HG03442 (cell line): Measurements from ENCODE around the gene ATP2A2.

Source experiments
- ATAC-seq: cut with Tn5 transposase; IDR thresholded peaks from one replicate; pipeline ENCODE4 v1.9.1; 2021; ENCODE audit warnings: mild to moderate bottlenecking, moderate library complexity; ENCODE audit not compliant: unreplicated experiment

The ATP2A2 gene

DNA sequence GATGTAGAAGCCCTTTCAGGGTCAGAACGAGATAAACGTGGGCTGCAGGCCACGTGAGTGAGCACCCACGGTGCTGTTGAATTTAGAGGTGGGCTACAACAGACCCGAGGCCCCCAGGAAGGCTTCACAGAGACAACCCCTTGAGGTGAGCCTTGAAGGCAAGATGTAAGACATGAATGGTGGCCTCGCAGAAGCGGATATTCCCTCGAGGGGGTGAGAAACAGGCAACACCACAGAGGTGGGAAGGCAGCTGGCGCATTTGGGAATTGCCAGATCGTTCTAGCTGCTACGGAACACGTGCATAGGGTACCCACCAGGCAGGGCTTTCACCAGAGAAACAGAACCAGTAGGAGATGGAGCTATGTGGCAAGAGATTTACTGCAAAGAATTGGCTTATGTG lies 22.6 kb upstream of the ATP2A2 start:
- ATAC-seq, result no peak

DNA sequence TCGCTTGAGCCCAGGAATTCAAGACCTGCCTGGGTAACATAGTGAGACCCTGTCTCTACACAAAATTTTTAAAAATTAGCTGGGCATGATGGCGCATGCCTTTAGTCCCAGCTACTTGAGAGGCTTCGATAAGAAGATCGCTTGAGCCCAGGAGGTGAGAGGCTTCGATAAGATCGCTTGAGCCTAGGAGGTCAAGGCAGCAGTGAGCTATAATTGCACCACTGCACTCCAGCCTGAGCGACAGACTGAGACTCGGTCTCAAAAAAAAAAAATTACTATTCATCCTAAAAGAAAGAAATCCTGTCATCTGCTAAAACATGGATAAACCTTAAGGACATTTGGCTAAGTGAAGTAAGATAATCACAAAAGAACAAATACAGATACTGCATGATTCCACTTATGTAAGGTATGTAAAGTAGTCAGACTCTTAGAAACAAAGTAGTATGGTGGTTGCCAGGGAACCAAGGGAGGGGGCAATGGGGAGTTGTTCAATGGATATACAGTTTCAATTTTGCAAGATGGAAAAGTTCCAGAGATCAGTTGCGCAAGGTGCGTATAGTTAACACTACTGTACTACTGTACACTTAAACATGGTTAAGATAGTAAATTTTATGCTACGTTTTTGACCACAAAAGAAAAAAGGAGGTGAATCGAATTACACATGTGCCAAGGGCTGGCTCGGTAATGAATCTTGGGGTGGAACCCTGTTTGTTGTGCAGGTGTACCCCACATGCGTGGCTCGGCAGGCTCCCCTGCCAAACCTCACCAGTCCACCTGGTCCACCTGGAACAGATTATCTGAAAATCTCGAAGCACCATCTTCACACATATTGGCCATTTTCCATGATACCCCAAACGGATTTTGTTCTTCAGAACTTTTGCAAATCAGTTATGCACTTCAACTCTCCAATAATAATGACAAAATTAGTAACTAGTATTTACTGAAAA lies 18.3 kb upstream of the ATP2A2 start:
- ATAC-seq, result no peak

DNA sequence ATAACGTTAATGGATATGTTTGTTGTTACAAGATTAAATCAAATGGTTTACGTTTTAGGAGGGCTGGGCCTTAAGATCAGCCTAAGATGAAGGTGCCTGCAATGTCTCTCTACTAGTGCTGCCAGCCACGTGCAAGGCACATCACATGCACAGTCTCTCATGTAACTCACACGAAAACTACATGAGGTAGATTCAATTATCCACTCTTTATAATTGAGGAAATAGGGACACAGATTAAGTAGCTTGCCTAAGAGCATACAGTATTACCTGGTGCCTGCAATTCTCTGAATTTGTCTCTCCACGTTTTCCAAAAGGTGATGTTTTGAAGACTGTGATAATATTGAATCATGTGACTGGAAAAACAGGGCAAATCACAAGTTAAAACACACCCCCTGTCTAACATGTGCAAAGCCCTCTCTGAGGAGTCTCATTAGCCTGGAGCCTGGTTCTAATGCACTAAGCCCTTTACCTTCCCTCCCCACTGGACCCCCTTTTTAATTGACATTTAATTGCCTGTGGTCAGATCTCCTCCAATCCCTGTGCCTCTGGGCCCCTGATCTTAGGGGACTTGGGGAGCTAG lies 14.6 kb upstream of the ATP2A2 start:
- no peak for ATAC-seq

DNA sequence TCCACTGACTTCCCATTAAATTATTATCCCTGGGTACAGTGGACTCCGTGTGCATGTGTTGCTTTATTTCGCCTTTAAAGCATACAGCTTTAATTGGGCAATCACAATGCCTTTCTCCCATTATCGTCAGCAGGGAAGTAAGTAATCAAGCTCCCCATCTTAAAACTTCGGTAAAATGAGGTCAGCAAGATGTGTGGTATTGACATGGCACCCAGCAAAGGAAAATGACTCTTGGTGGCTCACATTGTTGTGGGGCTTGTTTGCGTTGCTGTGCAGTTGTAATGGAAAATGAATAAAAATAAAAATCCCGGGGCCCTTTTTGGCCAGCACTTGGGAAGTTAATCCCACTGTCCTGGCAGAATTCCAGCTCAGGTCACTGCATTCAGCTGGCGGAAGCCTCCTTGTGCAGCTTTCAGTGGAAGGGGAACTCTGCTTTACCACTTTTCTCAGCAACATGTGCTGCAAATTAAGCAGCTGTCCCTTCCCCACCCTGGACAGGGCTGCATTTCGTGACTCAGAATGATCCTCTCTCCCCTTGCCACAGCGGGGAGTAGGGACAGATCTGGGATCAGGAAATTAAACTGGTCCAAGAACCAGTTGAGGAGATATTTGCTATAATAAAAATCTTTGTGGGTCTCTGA lies 13.9 kb upstream of the ATP2A2 start:
- ATAC-seq, result no peak

DNA sequence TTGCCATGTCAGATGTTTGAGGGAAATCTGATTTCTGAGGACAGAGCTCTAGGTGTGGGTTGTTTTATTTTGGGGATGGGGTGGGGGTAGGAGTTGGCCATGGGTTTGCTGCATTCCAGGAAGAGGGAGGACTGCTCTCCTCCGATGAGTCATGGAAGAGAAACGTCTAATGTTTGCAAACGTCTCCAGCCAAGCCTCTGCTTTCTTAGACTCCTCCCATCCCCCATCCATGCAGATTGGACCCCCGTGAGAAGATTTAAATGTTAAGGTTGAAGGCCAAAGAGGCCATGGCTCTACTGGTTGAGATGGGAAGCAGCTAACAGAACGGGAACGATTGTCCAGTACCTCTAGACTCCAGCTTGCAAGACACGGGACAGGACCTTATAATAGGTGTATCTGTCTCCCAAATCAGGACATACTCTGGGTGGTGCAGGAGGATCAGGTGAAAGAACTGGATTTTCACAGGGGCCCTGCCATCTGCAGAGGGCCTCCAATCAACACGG lies 11.4 kb upstream of the ATP2A2 start:
- no peak for ATAC-seq

DNA sequence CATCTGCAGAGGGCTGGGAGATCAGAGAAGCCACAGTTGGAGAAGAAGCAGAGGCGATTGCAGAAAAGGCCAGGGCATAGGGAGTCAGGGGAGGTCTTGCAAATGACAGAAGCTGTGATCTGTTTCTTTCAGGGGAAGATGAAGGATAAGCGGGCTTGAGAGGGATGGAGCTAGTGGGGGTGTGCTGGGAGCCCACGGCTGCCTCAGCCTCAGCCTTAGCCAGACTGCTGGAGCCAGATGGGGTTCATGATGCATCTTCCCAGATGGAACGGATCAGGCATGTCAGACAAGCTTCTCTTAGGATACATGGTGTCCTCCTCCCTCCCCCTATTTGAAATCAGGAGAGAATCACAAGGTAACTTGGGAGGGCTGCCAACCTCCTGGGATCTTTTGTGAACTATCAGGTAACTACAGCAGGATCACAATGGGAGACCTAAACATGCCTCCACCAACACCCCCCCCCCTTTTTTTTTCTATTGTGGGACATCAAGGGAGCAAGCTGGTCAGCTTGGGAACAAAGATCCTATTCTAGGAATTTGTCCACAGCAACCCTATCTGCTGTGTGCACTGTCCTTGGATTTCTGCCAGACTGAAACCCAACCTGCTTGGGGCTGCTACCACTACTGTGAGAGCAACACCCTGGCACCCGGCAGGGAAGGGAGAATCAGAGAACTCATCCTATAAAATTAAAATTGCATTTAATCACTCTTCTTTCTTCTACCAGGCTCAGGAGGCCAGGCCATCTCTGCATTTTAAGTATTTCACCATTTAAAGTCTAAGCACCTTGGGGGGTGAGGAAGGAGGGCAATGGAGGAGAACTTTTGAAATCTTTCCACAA lies 10.7 kb upstream of the ATP2A2 start:
- ATAC-seq, result no peak

DNA sequence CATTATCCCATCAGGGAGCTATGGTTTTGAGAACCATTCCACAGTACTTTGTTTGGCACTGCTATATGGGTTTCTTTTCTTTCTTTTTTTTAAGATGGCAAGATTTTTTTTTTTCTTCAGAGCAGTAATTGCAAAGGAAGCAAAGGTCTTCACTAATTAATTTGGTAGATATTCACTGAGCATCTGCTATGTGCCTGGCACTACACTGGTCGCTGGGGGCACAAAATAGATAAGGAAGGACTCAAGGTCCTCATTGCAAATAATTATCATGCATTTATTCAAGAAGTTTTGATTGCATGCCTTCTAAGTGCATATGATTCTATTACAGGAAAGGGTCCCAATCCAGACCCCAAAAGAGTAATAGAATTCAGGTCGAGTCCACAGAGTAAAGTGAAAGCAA lies 10.0 kb upstream of the ATP2A2 start:
- no peak for ATAC-seq

DNA sequence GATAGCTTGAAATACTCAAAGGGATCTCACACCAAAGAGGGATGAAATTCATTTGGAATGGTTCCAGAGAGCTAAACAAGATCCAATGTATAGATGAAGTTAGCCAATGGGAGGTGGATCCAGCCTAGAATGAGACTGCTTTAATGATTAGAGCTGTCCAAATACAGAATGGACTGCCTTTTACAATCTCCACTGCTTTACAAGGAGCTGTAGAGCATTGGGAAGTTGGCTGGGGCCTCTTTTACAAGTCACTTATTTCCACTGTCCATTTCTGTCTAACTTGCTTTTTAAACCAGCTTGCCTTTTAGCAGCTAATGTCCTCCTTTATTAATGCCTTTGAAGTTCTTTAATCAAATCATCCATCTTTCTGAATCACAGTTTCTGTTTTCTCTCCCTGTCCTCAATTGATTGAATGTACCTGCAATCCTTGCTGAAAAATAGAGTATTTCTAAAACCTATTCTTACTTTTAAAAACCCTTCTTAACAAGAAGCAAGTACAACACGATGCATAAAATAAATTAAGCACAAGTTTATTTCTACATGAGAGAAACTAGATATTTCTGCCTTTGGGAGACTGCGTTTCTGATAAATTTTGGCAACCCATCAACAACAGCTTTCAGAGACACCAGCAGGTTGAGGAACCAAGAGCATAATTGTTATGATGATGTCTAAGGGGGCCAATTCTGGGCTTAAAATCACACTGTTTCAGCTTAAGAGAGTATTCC lies 3.4 kb upstream of the ATP2A2 start:
- ATAC-seq, result no peak

DNA sequence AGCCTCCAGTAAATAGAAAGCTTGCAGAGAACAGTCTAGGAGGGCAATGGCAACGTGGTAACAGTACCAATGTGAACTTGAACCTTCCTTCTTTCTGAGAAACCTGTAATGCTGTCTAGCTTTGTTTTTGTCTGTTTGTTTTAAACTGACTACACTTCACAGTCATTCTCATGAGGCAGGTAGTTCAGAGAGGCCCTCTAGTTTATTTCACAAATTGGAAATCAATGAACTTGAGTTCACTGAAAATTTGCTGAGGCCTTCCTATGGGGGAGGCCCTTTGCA lies 2.9 kb upstream of the ATP2A2 start:
- ATAC-seq, result no peak

DNA sequence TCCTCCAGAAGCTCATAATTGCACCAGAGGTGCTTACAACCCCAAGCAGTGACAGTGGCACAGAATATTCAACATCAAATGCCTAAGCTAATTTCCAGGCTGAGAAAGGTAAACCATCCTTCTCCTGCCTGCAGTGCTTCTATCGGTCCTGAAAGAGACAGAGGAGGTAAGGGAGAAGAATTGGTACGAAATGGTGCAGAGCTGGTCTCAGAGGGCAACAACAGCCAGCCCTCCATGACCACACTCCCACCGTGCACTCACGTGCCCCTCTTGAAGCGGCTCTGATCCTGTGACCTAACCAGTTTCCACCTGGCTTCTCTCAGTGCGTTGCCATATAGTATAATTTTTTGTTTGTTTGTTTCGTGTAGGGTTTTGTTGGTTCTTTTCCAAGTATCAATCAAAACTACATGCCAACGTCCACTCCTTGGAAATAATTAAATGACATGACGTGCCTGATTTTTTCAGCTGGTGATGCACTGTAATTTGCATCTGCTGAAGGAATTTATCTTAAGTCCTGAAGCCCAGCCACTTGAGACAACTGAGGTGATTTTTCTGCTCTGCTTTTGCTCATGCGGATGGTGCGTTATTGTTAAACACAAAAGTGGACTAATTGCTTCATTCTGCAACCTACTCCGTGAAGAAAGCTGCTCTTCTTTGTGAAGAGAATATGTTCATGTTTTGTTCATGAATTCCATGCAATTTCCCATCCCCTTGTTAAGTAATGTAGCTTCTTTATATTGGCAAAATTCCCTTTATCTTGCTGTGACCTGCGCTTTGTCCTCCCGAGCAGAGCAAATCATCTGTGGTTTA lies 1.3 kb upstream of the ATP2A2 start:
- no peak for ATAC-seq

DNA sequence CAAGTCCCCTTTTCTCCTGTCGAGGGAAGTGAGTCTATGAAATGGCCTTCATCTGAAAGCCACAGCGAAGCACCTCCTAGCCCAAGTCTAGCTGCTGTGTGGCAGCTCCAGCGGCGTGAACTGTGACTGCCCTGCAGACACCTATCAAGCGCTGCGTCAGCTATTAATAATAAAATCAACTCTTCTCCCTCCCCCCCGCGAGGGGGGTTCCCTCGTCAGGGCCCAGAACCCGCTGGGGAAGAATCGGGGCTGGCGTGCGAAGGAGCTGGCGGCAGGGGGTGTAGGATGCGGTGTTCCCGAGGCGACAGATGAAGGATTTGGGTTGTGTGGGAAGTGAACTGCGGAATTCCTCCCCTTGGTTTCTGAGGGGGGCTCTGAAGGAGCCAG lies 662 bp upstream of the ATP2A2 start:
- peak; percentile 2 for ATAC-seq

DNA sequence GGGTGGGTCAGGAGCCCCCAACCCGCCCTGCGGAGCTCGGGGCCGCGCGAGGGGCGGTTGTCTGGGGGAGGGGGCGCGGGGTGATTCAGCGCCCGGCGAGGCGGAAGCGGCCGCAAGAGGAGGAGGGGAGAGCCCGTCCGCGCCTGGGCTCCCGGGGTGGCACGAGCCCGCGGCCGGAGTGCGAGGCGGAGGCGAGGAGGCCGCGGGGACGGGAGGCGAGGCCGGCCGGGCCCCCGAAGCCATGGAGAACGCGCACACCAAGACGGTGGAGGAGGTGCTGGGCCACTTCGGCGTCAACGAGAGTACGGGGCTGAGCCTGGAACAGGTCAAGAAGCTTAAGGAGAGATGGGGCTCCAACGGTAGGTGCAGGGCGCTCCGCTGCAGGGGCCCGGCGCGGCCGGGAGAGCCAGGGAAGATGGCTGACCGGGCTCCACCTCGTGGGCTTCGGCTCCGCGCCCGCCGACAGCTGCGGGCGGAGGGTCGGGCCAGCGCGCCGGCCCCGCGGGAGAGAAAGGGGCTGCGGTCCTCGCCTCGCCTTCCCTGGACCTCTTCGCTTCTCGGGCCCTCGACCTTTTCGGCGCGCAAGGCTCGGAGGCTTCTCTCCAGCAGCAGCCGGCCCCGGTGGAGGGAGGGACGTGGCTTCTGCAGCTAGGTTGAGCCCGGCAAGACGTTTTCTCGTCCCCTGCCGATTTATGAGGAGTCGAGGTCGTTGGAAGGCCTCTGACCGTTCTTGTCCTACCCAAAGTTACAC lies 677 bp downstream of the ATP2A2 start:
- ATAC-seq, result peak; percentile 28

DNA sequence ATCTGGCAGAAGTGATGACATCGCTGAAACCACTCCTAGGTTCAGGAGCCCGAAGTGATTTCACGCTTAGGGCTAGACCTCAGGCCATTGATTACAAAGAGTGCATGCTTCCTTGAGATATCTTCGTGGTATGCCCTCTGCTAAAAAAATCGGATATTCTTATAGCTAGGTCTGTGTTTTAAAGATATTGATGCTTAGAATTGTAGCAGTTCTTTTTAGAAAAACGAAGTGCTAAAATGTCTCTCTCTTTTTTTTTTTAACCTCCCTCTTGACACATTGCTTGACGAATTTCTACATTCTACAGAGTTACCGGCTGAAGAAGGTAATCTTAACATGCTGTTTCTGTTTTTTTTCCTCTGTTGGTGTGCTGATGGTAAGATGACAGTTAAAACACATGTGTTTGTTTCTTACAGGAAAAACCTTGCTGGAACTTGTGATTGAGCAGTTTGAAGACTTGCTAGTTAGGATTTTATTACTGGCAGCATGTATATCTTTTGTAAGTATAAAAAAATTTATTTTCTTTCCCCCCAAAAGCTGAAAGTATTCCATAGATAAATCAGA lies 1.3 kb downstream of the ATP2A2 start:
- ATAC-seq, result peak; percentile 9

DNA sequence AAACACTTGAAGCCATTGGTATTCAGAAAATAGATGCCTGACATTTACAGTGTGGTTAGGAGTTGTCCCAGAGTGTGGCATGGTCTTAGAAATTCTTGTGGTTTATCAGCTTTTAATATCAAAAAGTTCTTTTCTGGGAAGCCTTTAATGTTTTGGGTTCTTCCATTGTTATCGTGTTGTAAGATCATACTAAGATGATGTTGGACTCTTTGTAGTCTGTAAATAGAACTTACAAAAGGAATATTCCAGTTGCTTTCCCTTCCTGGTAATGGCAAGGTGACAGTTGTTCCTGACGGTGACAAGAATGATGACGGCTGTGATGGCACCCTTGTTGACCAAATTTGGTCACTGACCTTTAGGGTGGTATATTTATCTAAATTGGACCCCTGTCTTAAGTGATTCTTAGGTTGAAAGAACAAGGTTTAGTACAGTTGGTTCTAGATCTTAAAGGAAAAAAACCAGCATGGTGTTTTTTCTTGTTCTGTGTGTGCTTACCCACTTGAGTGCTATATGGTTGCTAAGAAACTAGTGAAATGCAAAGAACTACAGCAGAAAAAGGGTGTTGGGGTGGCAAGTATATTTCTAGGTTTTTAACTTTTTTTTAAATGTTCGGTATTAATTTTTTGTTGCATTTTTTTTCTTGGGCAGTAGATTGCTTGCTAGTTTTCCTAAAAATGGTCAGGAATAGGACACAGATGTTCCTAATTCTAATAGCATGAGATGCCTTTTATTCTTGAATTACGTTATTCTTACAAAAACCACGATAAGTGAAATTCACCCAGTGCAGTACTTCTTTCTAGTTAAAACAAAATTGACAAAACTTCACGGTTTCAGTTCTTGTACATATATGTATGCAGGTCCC lies 2.1 kb downstream of the ATP2A2 start:
- no peak for ATAC-seq

DNA sequence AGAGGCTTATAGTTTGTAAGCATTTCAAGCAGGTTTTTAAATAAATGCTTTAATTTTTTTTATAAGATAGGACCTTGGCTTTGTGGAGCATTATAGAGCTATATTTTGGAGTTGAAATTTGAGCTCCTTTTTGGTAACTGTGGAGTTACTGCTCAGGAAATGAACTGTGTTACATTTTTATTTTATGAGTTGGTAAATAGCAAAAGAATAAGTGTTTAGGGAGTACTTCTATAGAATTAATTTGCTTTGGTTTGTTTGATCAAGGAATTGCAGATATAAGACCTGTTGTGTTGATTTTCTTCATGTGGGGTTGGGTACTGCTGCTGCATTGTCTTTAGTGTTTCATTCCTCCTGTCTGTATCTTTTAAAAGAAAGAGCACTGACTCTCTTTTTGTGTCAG lies 3.5 kb downstream of the ATP2A2 start:
- ATAC-seq, result no peak

DNA sequence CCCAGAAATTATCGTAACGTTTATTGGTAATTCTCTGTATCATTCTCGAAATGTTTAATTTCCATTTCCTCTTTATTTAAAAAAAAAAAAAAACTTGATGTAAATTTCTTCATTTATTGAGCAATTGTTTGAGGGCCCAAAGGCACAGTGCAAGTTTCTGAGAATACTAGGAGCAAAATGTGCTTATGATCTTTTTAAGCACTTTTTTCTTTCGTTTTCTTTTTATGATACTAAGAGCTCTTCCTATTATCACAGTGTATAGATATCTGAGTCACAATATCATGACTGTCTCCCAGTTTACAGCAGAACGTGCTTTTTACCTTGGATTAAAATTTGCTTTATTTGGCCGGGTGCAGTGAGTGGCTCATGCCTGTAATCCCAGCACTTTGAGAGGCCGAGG lies 5.6 kb downstream of the ATP2A2 start:
- no peak for ATAC-seq

DNA sequence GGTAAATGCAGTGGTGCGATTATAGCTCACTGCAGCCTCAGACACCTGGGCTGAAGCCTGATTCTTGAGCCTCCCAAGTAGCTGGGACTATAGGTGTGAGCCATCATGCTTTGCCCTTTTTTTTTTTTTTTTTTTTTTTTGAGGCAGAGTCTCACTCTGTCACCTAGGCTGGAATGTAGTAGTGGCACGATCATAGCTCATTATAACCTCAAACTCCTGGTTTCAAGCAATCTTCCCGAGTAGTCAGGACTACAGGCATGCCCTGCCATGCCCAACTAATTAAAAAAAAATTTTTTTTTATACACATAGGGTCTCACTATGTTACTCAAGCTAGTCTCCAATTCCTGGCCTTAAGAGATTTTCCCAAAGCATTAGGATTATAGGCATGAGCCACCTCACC lies 6.9 kb downstream of the ATP2A2 start:
- ATAC-seq, result no peak
